Inflammatory macrophage treated with lipopolysaccharide for 4 hours (primary cell): ENCODE results near the gene SMARCB1.
A peak's percentile ranks its signal among the peaks of the same experiment; 100 is the strongest.

Source experiments
- DNase-seq: peaks from one replicate; pipeline ENCODE4 v3.0.0-alpha.2; 2020

The SMARCB1 gene

DNA sequence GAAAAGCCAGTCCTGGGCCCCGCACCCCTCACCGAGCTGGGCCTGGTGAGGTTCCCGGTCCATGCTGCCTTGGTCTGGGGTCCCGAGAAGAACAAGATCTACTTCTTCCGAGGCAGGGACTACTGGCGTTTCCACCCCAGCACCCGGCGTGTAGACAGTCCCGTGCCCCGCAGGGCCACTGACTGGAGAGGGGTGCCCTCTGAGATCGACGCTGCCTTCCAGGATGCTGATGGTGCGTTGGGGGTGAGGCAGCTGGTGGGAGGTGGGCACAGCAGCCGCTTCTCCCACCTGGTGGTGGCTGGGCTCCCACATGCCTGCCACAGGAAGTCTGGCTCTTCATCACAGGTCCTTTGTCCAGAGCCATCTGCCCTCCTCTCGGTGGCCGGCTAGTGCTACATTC, 4.5 kb upstream of the SMARCB1 start:
- DNase-seq = no peak

DNA sequence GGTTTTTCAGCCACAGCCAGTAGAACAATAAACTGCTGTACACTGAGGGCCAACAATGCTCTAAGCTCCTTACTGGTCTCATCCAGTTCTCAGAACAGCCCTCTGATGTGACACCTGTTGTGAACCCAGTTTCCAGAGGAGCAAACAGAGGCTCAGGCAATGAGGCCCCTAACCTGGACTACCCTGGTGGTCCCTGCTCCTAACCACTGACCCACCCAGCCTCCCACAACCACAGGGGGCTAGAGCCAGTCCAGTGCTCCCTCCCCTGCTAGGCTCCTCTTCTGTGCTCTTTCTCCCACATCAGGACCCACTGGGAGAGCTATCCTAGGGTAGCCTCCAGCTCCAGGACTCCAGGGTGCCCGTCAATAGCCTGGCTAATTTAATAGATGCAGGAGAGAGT, 4.1 kb upstream of the SMARCB1 start:
- DNase-seq = no peak

DNA sequence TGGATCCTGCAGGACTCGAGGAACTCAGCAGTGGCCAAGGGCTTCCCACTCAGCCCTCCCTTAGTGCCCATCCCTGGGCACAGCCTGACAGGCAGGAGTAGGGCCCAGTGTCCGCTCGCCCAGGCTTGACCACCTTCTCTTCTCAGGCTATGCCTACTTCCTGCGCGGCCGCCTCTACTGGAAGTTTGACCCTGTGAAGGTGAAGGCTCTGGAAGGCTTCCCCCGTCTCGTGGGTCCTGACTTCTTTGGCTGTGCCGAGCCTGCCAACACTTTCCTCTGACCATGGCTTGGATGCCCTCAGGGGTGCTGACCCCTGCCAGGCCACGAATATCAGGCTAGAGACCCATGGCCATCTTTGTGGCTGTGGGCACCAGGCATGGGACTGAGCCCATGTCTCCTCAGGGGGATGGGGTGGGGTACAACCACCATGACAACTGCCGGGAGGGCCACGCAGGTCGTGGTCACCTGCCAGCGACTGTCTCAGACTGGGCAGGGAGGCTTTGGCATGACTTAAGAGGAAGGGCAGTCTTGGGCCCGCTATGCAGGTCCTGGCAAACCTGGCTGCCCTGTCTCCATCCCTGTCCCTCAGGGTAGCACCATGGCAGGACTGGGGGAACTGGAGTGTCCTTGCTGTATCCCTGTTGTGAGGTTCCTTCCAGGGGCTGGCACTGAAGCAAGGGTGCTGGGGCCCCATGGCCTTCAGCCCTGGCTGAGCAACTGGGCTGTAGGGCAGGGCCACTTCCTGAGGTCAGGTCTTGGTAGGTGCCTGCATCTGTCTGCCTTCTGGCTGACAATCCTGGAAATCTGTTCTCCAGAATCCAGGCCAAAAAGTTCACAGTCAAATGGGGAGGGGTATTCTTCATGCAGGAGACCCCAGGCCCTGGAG, 3.3 kb upstream of the SMARCB1 start:
- DNase-seq = no peak

DNA sequence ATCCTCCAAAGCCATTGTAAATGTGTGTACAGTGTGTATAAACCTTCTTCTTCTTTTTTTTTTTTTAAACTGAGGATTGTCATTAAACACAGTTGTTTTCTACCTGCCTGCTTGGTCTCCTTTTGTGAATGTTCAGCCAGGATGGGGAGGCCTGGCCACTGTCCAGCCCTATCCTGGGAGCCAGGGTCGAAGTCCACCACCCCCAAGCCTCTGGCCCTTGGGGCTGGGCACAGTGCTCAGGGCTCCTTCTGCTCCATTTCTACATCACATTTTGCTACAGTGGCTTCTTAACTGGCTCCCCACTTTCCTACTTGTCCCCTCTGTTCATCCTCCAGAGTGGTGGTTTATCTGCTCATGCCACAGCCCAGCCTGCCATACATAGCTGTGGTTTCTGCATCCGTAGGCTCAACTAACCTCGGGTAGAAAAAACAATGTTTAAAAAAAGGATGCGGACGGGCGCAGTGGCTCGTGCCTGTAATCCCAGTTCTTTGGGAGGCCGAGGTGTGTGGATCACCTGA, 2.5 kb upstream of the SMARCB1 start:
- no peak for DNase-seq

DNA sequence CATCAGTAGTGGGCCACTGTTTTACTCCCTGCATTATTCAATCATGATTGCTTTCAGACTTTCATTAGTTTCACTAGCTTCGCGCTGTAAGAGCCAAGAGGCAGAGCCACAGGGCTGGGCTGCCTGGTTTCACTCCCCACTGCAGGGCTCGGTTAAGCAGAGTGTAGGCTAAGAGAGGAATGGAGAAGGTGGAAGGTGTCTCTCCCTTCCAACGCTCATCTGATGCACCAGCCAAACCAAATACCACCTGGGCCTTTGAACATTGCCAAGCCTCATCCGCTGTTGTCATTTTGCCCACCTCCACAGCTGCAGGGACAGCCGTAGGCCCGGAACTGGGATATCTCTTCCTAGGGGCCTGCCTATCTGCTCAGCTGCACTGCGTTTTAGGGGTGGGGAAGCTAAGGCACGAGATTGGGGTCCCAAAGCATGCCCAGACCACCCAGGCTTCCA, 480 bp upstream of the SMARCB1 start:
- DNase-seq = no peak

DNA sequence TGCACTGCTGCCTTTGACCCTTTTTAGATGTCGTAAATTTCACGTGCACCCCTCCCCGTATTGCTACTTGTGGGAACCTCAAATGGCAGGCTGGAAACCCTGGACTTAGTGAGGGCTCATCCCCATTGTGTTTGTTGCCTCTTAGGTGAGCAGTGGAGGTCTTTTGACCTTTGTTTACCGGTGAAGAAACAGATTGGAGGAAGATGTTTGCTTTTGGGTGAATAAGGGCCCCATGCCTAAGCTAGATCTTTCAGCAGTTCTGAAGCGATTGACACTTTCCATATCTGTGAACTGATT, 782 bp downstream of the SMARCB1 start:
- DNase-seq = peak; percentile 2

DNA sequence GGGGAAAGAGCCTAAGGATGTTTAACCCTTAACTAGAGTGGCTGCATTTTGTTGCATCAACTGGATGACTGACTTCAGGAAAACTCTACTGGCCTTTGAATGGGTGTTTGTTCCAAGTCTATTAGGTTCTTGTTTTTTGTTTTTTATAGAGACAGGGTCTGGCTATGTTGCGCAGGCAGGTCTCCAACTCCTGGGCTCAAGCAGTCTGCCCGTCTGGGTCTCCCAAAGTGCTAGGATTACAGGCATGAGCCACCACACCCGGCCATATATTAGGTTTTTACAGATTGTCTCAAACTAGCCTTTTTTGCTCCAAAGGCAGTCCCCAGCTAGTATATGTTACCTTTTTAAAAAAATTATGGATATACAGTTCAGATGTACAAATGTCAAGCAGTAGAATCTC, 1.1 kb downstream of the SMARCB1 start:
- no peak for DNase-seq

DNA sequence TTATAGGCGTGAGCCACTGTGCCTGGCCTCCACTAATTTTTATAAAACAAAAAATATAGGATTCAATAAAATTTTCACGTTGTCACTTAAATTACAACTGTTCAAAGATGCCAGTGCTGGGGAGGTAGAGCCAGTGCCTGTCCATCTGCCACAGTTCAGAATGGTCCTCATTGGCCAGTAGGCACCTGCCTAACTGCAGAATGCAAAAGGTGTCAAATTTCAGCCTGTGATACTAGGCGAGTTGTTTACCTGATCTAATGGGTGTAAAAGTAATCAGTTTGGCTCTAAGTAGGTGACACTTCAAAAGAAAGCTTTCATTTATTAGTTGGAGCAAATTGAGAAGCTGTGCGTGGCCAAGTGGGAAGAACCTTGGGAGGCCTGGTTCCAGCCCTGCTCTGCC, 2.4 kb downstream of the SMARCB1 start:
- DNase-seq = no peak

DNA sequence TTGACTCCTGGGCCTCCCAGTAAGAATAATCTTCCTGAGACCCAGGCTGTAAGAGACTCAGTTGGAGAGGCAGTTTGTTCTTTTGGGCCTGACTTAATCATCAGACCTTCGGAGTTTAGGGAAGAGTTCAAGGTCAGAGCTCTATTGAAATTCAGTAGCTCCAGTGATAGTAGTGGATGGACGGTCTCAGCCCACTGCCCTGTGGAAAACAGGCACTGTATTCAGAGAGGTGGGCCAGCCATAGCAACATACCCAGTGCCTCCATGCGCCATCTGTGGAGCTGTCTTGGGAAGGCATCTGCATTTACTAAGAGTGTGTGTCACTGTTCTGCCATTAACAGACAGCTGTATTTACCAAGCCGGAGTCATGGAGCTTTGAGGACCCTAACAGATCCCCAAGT, 2.9 kb downstream of the SMARCB1 start:
- no peak for DNase-seq

DNA sequence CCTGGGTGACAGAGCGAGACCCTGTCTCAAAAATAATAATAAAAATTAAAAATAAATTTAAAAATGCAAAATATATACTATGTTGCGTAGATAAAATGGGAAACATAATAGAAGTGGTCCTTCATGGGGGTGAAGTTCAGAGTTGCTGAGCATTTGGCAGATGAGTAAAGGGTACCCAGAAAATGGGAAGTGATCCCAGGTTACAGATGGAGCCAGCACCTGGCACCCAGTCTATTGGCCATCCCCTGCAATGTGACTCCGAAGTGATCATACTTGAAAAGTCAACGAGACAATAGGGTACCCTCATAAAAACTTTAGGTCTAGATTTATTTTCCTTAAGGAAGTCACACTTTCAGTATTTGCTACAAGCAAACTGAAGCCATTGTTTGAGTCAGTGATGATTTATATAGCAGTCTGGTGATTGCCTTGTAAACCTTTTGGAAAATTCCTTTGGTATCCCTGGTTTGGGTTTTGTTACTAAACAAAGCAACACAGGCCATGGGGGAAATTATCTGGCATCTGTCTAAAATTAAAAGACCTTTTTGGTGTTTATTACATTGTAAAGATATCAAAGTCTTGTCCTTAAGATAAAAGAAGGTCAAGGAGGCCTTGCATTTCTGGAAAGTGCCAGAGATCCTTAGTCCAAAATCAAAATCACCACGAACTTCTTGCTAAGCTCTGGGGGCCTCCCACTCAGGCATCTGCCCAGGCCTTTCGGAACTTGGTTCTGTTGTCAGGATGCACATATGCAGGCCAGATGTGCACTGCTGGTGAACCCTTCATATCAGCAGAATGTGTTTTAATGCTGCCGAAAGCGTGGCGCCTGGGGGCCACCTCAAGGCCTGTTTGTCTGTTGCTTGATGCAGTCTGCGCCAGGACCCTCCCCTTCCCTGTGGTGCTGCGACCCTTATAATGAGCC, 4.3 kb downstream of the SMARCB1 start:
- DNase-seq = no peak

DNA sequence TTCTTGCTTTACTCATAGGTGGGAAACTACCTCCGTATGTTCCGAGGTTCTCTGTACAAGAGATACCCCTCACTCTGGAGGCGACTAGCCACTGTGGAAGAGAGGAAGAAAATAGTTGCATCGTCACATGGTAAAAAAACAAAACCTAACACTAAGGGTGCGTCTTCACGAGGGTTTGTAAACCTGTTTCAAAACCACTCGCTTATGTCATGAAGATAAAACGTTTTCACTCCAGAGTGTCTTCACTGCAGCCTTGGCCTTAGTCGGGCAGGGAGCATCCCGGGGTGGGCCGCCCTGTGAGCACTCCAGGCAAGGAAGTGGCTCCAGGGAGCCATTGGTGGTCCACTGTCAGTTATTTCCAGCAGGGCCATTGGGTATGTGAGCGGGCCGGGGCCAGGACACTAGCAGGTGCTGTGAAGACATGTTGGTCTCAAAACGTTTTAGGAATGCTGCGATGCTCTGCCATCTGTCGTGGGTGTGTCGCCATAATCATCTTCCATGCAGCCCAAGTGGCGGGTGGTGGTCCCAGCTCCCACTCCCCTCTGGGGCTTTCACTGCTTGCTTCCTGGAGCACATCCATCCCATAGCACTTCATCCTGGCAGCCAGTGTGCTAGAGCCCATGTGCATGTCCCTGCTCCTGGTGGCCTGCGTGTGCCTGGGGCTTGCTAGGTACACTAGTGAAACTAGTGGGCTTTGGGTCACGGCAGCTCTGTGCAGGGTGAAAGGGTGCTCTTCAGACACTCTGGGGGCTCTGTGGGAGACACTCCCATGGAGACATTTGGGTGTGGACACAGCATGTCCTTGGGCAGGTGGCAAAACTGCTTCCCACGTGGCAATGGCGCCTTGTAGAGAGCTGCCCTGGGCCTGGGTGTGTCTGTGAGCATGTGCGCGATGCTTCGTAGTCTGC, 5.2 kb downstream of the SMARCB1 start:
- DNase-seq = no peak

DNA sequence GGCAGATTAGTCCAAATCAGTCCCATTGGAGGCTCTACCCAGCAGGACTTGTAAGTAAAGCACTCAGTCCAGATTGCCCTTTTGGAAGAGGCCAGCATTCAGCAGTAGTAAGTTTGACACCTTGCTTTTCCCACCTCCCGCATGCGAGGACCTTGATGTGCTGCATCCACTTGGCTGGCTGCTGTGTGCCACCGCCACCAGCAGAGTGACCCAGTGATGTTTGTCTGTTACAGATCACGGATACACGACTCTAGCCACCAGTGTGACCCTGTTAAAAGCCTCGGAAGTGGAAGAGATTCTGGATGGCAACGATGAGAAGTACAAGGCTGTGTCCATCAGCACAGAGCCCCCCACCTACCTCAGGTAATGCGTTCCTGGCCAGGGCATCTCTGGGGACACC, 6.6 kb downstream of the SMARCB1 start:
- no peak for DNase-seq

DNA sequence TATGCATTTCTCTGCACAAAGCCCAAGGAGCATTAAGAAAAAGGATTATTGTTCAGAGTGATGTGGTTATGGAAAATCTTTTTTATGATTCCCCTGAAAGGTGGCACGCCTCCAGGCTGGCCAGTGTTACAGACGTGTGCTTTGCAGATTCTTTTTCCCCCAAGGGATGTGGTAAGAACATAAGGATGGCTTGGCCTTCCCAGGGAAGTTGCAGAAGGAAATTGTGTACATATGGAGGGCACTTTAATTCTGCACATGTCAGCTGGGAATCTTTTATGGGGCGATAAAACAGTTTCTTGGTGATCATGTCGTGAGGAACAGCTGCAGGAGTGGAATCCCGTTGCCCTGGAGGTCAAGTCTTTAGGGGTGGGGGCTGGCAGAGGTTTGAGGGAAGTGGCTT, 9.7 kb downstream of the SMARCB1 start:
- DNase-seq = no peak

DNA sequence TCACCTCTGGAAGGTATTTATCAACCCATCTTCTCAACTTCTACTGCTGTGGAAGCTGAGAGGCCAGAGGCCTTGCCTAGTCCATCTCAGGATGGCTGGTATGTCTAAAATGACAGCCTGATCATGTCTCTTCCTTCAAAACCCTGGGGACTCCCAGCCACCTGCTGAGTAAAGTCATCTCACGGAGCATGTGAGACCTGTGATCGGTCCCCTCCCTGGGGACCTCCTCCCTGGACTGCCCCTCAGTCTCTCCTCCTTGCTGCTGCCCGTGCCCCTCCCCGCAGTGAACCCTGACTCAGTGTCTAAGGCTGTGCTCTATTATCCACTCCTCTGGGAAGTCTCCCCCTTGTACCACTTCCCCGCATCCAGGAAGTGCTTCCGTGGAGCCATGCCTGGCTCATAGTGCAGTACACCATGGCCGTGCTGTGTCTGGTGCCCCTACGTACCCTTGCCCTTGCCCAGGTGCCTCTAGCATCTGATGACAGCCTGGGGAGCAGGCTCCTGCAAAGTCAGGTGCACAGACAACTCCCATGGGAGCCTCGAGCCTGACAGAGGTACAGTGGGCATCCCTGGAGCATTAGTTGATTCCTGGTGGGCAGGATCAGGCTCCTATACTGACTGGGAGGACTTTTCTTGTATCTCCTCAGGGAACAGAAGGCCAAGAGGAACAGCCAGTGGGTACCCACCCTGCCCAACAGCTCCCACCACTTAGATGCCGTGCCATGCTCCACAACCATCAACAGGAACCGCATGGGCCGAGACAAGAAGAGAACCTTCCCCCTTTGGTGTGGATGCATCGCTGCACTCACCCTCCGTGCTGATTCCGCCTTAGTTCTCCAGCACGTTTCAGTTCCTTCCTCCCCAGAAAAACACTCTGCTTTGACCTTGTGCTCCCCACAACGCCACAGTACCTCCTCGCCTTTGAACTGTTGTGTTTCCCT, 13.8 kb downstream of the SMARCB1 start:
- DNase-seq = no peak

DNA sequence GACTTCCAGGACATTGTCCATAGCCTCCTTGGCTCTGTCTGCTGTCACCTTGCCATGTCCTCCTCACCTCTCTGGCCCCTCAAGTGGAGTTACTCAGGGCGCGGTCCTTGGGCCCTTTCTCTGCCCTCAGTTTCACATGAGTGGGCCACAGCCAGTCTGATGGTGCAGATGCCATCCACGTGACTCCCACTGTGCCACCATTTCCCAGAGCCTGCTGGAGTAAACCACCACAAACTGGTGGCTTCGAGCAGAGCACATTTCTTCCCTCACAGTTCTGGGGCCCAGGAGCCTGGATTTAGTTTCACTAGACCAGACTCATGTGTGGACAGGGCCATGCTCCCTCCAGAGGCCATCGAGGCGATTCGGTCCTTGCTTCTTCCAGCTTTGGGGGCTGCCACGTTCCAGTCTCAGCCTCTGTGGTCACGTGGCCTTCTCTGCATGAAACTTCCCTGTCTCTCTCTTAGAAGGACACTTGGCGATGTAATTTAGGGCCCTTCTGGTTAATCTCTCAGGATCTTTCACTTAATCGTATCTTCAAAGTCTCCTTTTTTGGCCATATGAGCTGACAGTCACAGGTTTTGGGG, 14.6 kb downstream of the SMARCB1 start:
- no peak for DNase-seq

DNA sequence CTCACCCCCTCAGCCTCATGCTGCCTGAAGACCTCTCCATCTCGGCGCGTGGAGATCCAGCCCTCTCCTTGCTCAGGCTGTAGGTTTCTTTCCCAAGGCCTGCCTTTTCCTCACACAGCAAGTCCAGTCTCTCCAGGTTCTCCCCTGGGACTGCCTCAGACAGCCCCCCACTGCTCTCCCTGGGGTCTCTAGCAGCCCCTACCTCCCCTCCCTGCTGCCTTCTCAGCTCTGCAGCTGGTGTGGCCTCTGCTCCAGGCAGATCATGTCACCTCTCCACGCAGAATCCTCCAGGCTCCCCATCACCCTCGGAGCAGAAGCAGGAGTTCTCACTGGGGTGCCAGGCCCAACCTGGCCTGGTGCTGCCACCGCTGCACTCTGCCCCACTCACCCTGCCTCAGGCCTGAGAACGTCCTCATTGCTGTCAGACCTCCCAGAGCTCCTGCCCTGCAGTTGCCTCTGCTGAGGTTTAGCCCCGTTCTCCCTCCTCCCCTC, 15.2 kb downstream of the SMARCB1 start:
- DNase-seq = no peak

DNA sequence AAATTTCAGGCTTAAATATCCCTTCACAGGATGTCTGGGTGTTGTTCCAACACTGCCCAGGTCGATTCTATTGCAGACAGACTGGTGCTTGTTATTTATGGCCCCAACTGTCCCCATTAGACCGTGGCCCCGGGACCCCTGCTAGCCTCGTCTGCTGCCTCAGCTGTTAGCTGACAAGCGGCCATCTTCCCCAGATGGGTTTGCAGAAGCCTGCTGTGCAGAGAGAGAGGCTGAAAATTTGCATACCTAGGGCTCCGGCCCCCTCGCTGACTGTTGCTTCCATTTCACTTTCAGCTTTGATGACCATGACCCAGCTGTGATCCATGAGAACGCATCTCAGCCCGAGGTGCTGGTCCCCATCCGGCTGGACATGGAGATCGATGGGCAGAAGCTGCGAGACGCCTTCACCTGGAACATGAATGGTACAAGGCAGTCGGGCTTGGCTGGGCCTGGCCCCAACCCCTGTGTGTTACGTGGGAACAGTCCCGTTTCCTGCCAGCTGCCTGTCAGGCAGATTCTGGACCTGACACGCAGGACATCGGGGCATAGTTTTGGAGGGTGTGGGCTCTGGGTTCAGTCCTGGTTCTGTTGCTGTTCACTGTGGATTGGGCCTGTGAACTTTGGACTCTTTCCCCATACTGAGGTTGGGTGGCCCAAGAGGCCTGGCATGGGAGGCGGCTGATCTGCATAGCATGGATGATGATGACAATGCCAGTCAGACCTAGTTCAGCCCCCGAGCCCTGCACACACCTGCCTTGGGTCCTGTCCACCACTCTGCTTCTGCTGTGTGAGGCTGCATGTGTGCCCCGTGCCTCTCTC, 16.4 kb downstream of the SMARCB1 start:
- DNase-seq = no peak

DNA sequence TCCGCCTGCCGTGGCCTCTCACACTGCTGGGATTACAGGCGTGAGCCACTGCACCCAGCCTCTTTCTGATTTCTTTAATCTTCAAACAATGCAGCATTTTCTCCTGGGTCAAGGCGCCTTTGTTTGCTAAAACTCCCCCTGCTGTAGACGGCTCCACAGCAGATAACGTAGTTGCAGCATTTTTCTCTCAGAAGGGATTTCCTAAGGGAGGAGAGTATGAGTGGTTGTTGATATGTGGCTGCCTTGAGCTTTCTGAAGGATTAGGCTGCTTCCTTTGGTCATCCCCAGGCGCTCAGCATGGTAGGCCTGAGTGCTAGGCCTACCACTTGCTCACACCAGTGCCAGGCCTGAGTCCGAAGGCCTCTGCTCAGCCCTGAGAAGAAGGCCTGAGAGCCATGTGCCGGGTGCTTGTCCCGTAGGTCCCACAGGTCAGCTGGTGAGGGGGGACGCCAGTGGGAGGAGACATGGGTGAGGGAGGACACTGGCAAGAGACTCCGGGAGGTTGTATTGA, 18.1 kb downstream of the SMARCB1 start:
- no peak for DNase-seq

DNA sequence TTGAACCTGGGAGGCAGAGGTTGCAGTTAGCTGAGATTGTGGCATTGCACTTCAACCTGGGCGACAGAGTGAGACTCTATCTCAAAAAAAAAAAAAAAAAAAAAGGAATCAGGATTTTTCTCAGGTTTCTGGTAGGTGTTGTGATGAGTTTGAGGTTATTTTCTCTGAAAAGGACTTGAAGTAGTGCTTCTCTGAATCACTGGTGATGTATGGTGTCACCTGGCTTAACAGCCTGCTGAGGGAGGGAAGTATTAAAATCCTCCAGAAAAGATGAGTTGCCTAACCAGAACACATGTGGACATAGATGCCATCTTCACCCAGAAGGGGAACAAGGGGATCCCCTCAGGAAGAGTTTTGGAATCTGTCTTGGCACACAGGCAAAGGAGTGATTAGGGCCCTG, 20.1 kb downstream of the SMARCB1 start:
- no peak for DNase-seq

DNA sequence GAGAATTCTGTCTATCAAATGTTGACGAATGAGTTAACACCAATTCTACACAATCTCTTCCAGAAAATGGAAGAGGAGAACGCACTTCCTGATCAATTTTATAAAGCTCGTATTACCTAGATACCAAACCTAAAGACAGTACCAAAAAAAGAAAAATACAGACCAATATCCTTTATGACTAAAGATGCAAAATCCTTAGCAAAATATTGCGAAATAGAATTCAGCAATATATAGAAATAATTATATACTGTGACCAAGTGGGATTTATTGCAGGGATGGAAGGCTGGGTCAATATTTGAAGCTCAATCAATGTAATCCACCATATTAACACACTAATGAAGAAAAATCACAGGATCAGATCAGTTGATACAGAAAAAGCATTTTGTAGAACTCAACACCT, 25.6 kb downstream of the SMARCB1 start:
- DNase-seq = no peak
